HCT116 (cell line): ENCODE results near the gene ATP5F1E.

ENCODE experiments used
- CBX3 ChIP-seq: IDR thresholded peaks from 2 replicates; pipeline ENCODE4 v1.6.1; 2012; ENCODE audit warnings: low read depth
- POLR2A ChIP-seq: IDR thresholded peaks from 2 replicates; pipeline ENCODE4 v1.7.0; 2011; ENCODE audit warnings: borderline replicate concordance; ENCODE audit not compliant: insufficient read depth, insufficient read length; ENCODE audit errors: extremely low read depth
- TF ChIP-seq, protein P1 (sequence below): IDR thresholded peaks from 2 replicates; pipeline ENCODE4 v1.6.1; 2012
- TF ChIP-seq, protein P2 (sequence below), 3 experiments: fragments of 200-600 bp in 1 of 3; sonication (generic) in 1 of 3; IDR thresholded peaks in 2 of 3; conservative IDR thresholded peaks in 1 of 3; 2 replicates each; pipeline ENCODE4 v1.5.1; 2012 to 2017; ENCODE audit warnings: low read depth in 2 of 3, low read length in 2 of 3, antibody characterized with exemption in 1 of 3, borderline replicate concordance in 1 of 3, control low read depth in 1 of 3, mild to moderate bottlenecking in 1 of 3, mixed read lengths in 1 of 3, mixed run types in 1 of 3, moderate library complexity in 1 of 3; ENCODE audit not compliant: insufficient read depth in 1 of 3

DNA sequence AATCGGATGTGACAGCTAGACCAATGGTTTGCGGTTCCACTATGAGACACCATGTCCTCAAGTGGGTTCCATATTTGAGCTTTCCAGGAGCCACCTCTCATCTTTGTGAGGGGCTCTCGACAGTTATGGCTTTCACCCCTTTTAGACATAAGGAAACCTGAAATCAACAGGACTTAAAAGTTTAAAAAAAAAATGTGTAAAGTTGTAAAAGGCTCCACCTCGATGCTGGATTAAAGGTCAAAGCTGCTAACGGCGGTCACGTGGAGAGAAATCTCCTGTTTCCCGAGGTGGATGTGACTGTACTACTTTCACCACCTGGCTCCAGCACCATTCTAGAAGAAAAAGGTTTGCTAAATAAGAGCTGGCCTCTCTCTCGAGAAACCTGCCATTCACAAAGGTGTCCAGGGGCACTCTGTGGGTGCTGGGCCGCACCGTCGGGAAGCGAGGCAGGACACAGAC, 542 bp downstream of the ATP5F1E start:
- TF ChIP-seq, protein P1, sequence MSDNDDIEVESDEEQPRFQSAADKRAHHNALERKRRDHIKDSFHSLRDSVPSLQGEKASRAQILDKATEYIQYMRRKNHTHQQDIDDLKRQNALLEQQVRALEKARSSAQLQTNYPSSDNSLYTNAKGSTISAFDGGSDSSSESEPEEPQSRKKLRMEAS, result no peak
- TF ChIP-seq CBX3 (no peak), POLR2A (no peak)
- TF ChIP-seq, protein P2, sequence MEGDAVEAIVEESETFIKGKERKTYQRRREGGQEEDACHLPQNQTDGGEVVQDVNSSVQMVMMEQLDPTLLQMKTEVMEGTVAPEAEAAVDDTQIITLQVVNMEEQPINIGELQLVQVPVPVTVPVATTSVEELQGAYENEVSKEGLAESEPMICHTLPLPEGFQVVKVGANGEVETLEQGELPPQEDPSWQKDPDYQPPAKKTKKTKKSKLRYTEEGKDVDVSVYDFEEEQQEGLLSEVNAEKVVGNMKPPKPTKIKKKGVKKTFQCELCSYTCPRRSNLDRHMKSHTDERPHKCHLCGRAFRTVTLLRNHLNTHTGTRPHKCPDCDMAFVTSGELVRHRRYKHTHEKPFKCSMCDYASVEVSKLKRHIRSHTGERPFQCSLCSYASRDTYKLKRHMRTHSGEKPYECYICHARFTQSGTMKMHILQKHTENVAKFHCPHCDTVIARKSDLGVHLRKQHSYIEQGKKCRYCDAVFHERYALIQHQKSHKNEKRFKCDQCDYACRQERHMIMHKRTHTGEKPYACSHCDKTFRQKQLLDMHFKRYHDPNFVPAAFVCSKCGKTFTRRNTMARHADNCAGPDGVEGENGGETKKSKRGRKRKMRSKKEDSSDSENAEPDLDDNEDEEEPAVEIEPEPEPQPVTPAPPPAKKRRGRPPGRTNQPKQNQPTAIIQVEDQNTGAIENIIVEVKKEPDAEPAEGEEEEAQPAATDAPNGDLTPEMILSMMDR (IDR thresholded peaks at IDR 0.05 in 2 of 3, conservative IDR thresholded peaks at IDR 0.05 in 1 of 3; ENCODE audit: borderline replicate concordance in 1 of 3, insufficient read depth in 1 of 3, low read depth in 2 of 3, low read length in 2 of 3), result no peak
